Peyer's patch (tissue), 4 donors: ENCODE measurements around the gene DLGAP1. TPM values are rescaled to one million over a fixed set of nuclear protein-coding genes. Genes with fewer than 3 reads are reported as not detected.

ENCODE experiments used
- DNase-seq, 3 donors: peaks; one replicate each; pipeline ENCODE4 v3.0.0-alpha.2; 2017 to 2019
- H3K27ac ChIP-seq, 4 donors: fragments of 200-600 bp; sonication (generic); one replicate each; pipeline ENCODE4 v1.5.1; 2016 to 2019
- H3K27me3 ChIP-seq, 2 donors: fragments of 200-600 bp; sonication (generic); one replicate each; pipeline ENCODE4 v1.5.1; 2019
- H3K36me3 ChIP-seq, 3 donors: fragments of 200-600 bp; sonication (generic); one replicate each; pipeline ENCODE4 v1.5.1; 2016 to 2019
- H3K4me1 ChIP-seq, 4 donors: fragments of 200-600 bp; sonication (generic); one replicate each; pipeline ENCODE4 v1.5.1; 2016 to 2019
- H3K4me3 ChIP-seq, 4 donors: fragments of 200-600 bp; sonication (generic); 1 replicate in 3 of 4; 2 replicates in 1 of 4; pipeline ENCODE4 v1.5.1; 2016 to 2019; ENCODE audit warnings: mild to moderate bottlenecking in 1 of 4
- H3K9me3 ChIP-seq, 4 donors: fragments of 200-600 bp; sonication (generic); one replicate each; pipeline ENCODE4 v1.5.1; 2016 to 2019; ENCODE audit warnings: mild to moderate bottlenecking in 1 of 4
- POLR2A ChIP-seq, 2 donors: fragments of 450-650 bp; IDR thresholded peaks; one replicate each; pipeline ENCODE4 v1.5.1; 2017; ENCODE audit warnings: antibody characterized with exemption in 2 of 2, mild to moderate bottlenecking in 2 of 2, moderate library complexity in 2 of 2
- total RNA-seq, 4 donors: library from RNA; depleted of rRNA; stranded (reverse); fragments of >200 nt; gene quantifications; one replicate each; pipeline ENCODE4 v1.1.0, GENCODE V29; 2016
- TF ChIP-seq, protein P1 (sequence below), 6 experiments: fragments of 450-650 bp in 4 of 6; fragments of 200-600 bp in 2 of 6; sonication (generic) in 1 of 6; IDR thresholded peaks; one replicate each; pipeline ENCODE4 v1.5.1; 2017 to 2019; ENCODE audit warnings: antibody characterized with exemption in 6 of 6, mild to moderate bottlenecking in 3 of 6, moderate library complexity in 1 of 6

The DLGAP1 gene
- total RNA-seq, 4 donors from 2014 or later, result 0.53 to 4.1 (median 2.1) TPM

DNA sequence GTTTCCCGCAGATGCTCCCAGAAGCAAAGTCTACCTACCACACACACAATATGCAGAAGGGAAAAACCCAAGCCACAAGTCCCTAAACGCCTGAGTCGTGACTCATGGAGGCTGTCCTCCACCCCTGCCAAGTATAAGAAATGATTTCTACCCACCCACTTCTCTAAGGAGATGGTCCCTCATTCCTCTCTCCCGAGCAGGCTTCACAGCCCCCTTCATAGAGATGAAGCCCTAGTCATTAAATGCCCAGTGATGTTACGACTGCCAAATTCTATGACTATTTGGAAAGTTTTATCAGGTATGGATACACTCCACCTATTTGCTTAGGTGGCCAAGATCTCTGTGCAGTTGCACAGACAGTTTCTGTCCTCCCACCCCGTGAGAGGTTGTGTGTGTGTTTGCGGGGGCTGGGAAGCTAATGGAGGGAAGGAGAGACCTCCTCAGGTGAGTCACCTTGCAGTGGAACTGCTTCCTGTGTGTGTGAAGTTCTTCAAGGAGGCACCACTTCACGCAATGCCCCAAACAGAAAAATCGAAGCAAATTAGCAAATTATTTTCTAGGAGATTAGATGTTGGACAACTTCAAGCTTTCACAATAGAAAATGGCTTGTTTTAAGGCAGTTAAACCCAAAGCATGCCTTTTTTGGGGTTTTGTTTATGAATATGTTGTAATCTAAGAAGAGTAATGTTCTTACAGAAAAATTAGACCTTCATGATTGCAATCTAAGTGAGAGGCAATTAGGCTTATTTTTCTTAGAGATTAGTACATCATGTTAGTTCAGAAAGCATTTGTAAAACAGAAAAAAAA is 830.0 kb downstream of the DLGAP1 start:
- peak in 1 of 3 donors; percentile 70 for DNase-seq
- H3K27ac ChIP-seq, result peak overlapping the region; percentile 60 to 79 (median 75)
- H3K9me3 ChIP-seq, result no peaks in the 10 kb centered on the region
- H3K4me3 ChIP-seq, result no peak overlapping the region
- TF ChIP-seq, protein P1, sequence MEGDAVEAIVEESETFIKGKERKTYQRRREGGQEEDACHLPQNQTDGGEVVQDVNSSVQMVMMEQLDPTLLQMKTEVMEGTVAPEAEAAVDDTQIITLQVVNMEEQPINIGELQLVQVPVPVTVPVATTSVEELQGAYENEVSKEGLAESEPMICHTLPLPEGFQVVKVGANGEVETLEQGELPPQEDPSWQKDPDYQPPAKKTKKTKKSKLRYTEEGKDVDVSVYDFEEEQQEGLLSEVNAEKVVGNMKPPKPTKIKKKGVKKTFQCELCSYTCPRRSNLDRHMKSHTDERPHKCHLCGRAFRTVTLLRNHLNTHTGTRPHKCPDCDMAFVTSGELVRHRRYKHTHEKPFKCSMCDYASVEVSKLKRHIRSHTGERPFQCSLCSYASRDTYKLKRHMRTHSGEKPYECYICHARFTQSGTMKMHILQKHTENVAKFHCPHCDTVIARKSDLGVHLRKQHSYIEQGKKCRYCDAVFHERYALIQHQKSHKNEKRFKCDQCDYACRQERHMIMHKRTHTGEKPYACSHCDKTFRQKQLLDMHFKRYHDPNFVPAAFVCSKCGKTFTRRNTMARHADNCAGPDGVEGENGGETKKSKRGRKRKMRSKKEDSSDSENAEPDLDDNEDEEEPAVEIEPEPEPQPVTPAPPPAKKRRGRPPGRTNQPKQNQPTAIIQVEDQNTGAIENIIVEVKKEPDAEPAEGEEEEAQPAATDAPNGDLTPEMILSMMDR (IDR thresholded peaks at IDR 0.05), result no peak
- TF ChIP-seq POLR2A (IDR thresholded peaks at IDR 0.05), result no peak
- no peaks in the 10 kb centered on the region for H3K27me3 ChIP-seq
- peaks cover 3 to 30% (median 8%) of the 10 kb centered on the region in 4 donors for H3K4me1 ChIP-seq
- no peaks in the 10 kb centered on the region for H3K36me3 ChIP-seq

DNA sequence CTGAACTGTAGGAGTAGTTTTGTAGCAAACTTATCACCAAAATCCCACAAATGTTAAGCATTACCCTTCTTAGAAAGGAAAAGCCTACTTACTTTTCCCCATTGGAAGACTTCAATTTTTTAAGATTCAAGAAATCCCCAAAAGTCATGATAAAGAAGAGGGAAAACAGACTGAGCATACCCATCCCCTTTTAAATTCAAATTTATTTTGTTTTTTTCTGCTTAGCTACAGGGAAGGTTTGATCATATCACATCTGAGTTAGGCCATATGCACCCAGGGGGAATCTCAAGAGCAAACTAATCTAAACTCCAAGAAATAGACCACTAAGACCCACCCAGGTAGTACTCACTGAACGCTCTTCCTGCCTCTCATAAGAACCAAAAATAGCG is 830.6 kb downstream of the DLGAP1 start:
- no peaks in the 10 kb centered on the region for H3K36me3 ChIP-seq
- TF ChIP-seq POLR2A (IDR thresholded peaks at IDR 0.05), result no peak
- TF ChIP-seq, protein P1 (IDR thresholded peaks at IDR 0.05), result no peak
- peaks cover 3 to 30% (median 8%) of the 10 kb centered on the region in 4 donors for H3K4me1 ChIP-seq

DNA sequence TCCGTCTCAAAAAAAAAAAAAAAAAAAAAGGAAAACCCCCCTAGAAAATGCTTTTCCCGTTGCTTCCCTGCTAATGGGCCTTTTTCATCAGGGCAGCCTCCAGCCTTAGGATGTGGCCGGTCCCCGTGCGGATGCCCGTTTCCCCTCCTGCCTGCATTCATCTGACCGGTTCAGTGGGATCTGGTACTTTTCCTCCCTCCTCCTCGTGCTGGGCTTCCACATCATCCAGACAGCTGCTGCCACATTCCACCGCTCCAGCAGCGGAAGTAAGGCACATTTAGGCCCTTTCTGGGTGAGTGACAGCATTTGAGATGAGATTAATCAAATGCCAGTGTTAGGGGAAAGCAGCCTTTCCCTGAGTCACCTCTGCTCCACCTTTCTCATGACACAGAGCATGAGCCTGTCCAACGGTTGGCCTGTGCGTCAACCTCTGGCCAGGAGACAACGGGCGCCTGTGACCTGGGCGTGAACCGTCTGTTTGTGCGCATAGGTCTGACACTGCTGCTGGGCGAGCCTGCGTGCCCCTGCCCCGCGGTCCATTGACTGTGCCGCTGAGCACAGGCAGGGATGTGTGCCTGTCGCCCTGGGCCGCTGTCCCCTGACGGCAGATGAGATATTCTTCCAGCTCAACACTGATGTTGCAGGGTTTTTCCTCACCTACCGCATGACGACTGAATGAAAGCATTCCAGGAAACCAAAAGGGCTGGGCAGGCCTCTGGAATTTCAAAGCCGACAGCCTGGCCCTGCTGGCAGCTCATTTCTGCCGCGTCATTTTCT is 831.1 kb downstream of the DLGAP1 start:
- Histone ChIP-seq H3K4me3 (no peak overlapping the region), H3K27ac (peak overlapping the region; percentile 60 to 79 (median 75)), H3K9me3 (no peaks in the 10 kb centered on the region), H3K27me3 (no peaks in the 10 kb centered on the region), H3K36me3 (no peaks in the 10 kb centered on the region), H3K4me1 (peaks cover 3 to 30% (median 8%) of the 10 kb centered on the region in 4 donors)
- peak in 2 of 3 donors; percentile 89 for DNase-seq
- peak; percentile 71 to 75 for TF ChIP-seq POLR2A (IDR thresholded peaks at IDR 0.05)
- TF ChIP-seq, protein P1 (IDR thresholded peaks at IDR 0.05), result peak in 2 of 6 experiments; percentile 18 to 24

More for the DNA sequence above, 830.6 kb downstream of the DLGAP1 start:
- Histone ChIP-seq H3K27ac (peak overlapping the region; percentile 60 to 79 (median 75)), H3K9me3 (no peaks in the 10 kb centered on the region), H3K4me3 (no peak overlapping the region), H3K27me3 (no peaks in the 10 kb centered on the region)
- DNase-seq, result no peak

DNA sequence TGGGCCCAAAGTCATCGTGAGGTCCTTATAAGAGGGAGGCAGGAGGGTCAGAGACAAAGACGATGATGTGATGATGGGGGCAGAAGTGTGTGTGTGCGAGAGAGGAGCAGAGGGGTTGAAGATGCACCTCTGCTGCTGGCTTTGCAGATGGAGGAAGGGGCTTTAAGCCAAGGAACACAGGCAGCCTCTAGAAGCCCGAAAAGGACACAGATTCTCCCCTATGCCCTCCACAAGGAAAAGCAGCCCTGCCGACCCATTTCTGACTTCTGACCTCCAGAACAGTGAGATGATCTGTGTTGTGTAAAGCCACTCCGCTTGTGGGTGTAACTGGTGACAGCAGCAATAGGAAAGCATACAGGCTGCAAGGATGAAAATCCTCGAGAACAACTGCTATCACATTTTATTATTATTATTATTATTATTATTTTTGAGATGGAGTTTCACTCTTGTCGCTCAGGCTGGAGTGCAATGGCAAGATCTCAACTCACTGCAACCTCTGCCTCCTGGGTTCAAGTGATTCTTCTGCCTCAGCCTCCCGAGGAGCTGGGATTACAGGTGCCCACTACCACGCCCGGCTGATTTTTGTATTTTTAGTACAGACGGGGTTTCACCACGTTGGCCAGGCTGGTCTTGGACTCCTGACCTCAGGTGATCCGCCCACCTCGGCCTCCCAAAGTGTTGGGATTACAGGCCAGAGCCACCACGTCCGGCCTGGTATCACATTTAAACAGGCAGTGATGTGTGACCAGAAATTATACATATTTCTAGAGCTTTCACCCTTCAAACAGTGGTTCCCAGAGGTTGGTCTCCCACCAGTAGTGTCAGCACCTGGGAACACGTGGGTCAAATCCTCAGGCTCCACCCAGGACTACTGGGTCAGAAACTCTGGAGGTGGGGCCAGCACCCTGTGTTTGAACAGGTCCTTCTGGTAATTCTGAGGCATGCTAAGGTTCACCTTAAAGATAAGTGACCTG is 834.7 kb downstream of the DLGAP1 start:
- TF ChIP-seq, protein P1 (IDR thresholded peaks at IDR 0.05), result no peak
- no peak for TF ChIP-seq POLR2A (IDR thresholded peaks at IDR 0.05)
- no peak overlapping the region for H3K27ac ChIP-seq

DNA sequence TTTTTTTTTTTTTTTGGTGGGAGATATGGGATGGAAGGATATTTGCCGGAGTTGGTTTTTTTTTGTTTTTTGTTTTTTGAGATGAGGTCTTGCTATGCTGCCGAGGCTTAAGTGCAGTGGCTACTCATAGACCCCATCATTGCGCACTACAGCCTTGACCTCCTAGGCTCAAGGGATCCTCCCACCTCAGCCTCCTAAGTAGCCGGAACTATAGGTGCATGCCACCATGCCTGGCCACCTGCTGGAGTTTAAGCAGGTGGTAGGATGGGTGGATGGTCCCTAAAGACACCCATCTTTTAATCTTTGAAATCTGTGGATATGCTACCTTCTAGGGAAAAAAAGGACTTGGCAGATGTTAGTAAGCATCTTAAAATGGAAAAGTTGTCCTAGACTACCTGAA is 835.4 kb downstream of the DLGAP1 start:
- Histone ChIP-seq H3K36me3 (no peaks in the 10 kb centered on the region), H3K4me3 (no peak overlapping the region), H3K27me3 (no peaks in the 10 kb centered on the region), H3K4me1 (peaks cover 3 to 23% (median 5%) of the 10 kb centered on the region in 4 donors), H3K9me3 (no peaks in the 10 kb centered on the region), H3K27ac (no peak overlapping the region)
- no peak for DNase-seq
- no peak for TF ChIP-seq POLR2A (IDR thresholded peaks at IDR 0.05)
- TF ChIP-seq, protein P1 (IDR thresholded peaks at IDR 0.05), result no peak

More for the DNA sequence above, 834.7 kb downstream of the DLGAP1 start:
- Histone ChIP-seq H3K4me3 (no peak overlapping the region), H3K9me3 (no peaks in the 10 kb centered on the region), H3K27me3 (no peaks in the 10 kb centered on the region), H3K4me1 (peaks cover 3 to 30% (median 8%) of the 10 kb centered on the region in 4 donors), H3K36me3 (no peaks in the 10 kb centered on the region)
- DNase-seq, result no peak
